NAMALWA (cell line): Measurements from ENCODE around the gene WSCD2.

Experiments
- DNase-seq: peaks from one replicate; pipeline ENCODE4 v3.0.0-alpha.2; 2015; ENCODE audit warnings: low spot score

Gene WSCD2

DNA sequence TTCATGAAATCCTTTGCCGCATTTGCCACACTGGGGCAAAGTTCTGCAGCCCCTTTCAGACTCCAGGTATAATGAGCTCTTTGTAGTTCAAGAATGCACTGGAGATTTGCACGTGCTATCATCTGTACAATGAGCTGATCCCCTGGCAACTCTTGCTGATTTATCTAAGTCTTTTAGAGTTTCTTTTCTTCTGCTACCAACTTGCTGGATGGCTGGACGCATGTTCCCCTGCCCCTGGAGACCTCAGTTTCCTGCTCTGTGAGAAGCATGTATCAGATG, 106.8 kb downstream of the WSCD2 start:
- no peak for DNase-seq

DNA sequence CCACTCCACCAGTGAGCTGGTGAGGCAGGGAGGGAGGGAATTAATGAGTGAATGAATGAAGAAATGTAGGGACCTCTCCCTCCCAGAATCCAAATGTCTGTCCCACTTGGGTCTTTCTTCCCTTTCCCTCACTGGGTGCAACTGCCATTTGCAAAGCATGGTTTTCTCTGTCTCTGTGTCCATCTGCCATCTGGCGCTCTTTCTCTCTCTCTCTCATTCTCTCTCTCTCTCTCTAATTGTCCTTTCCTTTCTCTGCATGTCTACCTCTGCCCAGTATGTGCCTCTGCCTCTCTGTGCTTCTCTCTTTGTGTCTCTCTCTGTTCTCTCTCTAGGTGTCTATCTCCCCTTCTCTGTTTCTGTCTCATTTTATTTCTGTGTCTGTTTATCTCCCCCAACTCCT, 107.3 kb downstream of the WSCD2 start:
- DNase-seq: no peak

DNA sequence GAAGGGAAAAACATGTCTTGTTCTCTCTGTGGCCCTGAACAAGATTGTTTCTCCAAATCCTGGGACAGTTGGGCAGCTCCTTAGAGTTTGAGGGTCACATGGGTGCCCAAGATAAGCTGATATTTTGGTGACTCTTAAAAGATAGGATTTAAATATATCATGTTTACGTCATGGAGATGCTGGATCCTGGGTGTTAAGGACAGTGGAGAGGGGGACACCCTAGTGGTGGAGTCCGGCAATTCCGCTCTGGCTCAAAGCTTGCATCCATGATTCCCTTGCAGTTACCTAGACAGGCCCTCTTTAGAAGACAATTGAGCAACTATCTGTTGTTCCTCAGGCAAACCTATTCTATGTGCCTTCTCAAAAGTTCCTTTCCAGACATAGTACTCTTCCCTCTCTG, 108.2 kb downstream of the WSCD2 start:
- peak; percentile 7 for DNase-seq

DNA sequence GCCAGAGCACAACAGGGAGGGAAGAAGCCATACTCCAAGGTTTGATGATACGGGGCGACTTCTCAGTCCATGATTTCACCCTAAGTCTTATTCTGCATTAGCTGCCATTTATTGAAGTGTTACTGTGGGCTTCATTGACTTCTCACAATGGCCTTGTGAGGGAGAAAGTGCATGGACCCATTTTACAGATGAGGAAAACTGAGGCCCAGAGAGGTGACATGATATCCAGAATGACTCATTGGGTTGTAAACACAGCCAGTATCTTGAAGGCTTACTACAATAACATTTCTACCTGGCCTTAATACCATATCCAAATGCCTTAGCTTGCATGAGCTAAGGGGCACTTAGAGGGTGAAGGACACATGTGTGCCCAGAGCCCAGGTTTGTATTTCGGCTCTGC, 109.4 kb downstream of the WSCD2 start:
- no peak for DNase-seq

DNA sequence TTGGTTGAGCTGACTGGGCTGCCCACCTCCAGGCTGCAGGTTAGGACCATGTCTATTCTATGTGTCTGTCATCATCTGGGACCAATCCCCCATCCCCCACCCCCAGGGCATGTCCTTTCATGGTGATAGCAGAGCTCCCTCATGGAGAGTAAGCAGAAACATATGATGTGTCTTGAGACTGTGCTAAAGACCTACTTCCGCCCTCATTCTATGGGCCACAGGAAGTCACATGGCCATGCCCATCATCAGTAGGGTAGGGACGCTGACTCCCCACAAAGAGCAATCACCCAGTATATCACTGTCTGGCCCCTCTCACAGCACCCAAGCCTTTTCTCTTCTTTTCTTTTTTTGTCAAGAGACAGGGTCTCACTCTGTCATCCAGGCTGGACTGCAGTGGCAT, 110.3 kb downstream of the WSCD2 start:
- no peak for DNase-seq

DNA sequence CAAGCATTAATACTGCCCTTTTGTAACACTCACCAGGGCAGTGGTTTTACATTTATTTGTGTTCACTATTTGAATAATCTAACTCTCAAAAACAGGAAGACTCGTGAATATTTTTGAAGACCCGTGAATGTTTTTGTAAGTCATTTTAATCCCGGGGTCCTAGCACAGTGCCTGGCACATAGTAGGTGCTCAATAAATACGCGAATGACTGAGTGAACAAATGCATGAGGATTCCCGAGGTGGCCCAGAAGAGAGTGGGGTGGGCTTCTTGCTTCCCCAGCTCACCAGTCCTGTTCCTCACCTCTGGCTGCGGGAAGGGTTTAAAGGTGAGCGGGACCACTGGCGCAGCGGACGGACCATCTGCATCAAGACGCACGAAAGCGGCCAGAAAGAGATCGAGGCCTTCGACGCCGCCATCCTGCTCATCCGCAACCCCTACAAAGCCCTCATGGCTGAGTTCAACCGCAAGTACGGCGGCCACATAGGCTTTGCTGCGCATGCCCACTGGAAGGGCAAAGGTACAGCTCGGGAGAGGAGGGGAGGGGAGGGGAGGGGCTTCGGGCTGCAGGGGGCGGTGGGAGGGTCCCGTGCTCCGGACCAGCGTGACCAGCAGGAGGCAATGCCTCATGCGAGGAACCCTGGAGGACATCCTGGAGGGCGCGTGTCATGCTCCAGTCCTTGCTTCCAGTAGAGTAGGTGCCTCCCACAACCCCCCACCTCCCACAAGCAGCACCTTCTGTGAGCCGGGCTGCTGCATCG, 111.1 kb downstream of the WSCD2 start:
- DNase-seq: no peak

DNA sequence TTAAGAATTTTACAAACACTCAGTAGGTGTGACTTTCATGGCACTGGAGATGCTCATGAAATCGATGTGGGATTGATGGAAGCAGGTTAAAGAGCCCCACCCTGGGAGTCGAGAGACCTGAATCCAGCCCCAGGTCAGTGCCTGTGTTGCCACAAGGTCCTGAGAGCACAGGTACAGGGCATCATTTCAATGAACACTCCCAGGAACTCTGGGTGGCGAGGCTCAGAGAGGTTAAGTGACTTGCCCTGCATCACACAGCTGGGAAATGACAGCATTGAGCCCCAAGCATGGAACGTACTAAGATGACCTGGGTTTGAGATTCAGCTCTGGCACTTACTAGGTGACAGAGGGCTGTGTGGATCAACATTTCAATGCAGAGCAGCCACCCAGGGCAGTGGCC, 111.8 kb downstream of the WSCD2 start:
- DNase-seq: no peak

DNA sequence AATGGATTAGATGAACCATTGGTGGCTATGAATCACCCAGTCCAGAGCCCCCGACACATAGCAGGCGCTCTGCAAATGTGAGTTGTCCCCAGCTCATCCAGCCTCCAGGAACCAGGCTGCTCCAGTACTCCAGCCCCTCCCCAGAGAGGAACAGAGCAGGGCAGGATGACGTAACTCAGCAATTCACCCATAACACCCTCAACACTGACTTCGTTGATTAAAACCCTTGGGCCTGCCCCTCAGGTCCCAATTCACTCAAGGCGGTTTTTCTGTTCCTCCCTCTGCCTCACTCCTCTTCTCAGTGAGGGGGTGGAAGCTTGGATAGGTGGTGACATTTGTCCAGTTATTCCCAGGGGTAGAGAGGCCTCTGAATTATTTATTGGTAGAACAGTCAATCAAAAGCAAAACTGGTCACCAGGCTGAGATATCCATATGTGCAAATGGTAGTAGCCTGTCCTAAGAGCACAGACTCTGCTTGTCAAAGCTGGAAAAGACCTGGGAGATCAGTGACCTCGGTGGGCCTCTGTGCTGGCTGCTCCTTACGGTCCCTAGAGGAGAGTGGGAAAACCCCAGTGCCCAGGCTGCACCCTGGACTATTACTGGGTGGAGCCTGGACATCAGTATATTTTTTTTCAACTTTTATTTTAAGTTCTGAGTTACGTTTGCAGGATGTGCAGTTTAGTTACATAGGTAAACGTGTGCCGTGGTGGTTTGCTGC, 113.1 kb downstream of the WSCD2 start:
- no peak for DNase-seq

DNA sequence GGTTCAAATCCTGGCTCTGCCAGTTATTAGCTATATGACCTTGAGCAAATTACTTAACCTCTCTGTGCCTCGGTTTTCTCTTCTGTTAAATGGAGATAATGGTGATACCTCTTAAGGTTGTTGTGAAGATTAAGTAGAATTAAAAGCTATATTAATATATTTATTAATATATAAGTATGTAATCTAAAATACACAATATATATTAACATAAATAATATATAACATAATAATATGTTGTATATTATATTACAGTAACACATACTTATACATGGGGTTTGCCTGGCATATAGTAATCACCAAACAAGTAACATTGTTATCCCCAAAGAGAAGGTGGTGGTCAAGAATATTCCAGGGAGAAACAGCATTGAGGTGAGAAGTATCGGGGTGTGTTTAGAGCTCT, 118.0 kb downstream of the WSCD2 start:
- no peak for DNase-seq

DNA sequence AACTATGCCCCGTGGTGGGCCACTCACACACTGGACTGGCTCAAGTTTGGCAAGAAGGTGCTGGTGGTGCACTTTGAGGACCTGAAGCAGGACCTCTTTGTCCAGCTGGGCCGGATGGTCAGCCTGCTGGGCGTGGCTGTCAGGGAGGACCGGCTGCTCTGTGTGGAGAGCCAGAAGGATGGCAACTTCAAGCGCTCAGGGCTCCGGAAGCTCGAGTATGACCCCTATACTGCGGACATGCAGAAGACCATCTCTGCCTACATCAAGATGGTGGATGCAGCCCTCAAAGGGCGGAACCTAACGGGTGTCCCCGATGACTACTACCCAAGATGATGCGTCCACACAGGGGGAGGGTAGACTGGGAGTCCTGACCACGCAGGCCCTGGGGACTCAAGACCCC, 118.9 kb downstream of the WSCD2 start:
- no peak for DNase-seq

DNA sequence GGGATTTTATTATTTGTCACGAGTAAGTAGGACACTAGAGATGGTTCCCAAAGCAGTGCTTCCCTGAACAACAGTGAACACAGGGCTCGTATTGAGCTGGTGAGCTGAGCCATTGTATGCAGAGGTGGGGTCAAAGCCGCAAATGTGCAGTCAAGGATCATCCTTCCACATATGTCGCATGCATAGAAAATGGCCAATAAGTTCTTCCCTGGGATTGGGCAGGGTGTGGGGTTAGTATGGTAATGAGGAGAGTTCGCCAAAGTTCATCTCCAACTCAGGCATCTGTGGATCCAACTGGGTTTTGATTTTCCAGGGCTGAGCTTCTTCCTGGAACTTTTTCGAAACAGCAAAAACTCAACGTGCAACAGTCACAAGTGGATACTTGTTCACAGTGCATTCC, 123.4 kb downstream of the WSCD2 start:
- DNase-seq: no peak

DNA sequence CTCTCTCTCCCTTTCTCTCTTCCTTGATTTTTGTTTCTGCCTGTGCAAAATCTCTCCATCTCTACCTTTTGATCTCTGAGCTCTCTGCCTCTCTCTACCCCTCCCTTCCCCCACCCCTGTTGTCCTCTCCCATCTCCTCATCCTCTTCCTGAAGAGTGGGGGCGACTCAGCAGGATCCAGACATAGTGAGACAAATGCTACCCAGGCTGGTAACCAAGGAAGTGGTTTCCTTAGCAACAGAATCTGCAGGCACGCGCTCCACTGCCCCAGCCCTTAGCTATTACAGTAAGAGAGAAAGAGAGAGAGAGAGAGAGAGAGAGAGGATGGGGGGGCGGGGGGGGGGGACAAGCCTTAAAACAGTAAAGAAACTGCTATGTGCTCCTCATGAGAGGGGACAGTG, 124.5 kb downstream of the WSCD2 start:
- DNase-seq: no peak

DNA sequence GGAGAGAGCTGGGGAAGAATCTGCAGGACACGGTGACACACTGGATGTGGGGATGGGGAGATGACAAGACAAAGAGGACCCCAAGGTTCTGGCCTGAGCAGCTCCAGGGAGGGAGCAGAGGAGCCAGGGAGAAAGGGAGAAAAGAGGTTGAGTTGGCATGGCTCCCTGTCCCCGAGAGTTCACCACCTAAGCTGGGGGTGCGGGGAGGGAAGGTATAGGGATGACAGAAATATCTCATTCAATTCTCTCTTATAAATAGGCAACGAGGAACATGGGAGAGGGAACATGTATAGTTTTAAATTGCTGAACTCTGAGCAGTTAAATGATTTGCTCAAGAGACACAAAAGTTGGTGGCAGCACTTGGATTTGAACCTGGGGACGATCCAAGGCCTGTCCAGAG, 124.9 kb downstream of the WSCD2 start:
- no peak for DNase-seq

DNA sequence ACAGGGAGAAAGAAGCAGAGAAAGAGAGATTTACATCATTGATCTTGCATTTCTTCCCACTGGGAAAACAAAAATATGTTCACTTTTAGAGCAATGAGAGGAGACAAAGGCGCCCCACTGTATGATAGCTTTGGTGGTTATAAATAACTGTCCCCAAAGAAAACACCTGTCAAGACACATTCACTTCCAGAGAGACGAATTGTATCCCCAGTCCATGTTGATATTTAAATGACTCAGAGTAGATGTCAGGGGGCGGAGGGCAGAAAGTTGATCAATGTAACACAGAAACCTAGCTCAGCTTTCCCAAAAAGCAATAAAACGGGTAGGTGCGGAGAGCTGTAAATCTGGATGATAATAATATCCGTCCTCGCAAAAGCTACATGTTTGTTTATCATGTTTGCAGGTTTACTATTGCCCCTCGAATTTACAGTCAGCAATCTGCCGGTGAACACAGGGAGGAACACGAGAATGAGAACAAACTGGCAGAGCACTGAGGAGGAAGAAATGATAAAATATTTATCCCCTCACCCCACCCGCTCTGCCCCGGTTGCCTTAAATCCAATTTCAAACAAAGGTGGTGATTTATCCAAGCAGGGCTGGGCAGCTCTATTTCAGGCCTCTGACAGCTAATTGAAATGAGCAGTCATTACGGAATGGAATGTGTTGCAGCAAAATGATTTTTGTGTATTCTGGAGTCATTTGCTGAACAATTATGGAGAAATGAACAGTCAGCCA, 125.6 kb downstream of the WSCD2 start:
- DNase-seq: no peak

DNA sequence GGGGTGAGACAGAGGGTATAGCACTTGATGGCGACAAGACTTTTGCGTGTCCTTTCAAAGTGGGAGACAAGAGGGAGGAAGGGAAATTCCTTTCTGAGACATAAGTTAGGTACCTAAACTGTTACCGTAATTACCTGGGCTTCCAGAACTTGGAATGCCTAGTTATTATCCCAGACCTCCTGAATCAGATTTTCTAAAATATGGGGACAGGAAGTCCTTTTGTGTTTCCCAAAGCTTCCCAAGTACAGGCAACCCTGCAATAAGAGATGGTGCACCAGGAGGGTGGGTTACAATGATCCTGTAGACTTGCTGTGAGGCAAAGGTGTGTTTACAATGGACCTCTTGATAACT, 126.1 kb downstream of the WSCD2 start:
- DNase-seq: no peak

DNA sequence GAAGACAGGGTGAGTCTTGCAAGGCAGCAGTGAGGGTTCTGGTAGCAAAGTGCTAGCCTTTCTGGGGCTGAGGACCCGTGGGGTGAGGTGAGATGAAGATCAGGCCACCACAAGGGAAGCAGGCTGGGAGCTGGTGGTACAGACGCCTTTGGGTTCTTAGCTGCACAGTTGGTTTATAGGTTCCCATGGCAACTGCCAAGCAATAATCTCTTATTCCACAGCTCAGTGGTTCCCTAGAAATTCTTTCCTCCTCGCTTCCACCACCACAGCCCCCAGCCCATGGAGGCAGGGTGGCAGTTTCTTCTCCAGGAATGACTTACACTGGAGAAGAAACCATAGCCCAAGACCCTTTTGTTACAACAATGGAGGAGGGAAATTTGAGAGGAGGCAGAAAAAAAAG, 127.9 kb downstream of the WSCD2 start:
- no peak for DNase-seq

DNA sequence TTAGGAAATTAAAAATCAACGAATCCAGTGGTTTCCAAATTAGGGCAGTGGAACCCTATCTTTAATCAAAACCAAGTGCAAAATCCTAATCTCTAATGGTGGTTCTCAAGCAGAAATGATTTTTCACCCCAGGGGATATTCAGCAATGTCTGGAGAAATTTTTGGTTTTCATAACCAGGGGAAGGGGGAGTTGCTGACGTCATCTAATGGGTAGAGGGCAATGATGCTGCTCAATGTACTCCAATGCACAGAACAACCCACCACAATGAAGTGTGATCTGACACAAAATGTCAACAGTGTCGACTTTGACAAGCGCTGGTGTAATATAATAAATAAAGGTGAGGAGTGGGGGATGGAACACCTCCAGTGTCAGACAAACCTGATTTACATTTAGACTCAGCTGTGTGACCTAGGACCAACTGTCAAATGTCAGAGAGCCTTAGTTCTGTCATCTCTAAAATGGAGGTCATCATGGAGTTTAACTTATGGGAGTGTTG, 128.6 kb downstream of the WSCD2 start:
- DNase-seq: no peak

DNA sequence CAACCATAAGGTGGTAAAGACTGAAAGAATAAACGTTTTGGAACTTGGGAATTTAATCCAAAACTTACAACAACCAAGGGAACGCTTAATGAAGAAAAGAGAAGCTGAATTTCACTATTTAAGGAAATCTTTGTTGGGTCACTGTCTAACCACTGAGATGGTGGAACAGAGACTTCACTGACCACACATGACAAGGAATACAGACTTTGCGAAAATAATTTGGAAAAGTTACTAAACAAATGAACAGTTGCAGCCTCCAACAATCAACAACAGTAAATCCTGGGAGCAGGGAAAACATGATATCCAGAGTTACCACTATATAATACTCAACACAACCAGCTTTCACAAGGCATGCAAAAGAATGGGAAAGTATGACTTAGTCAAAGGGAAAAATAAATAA, 131.0 kb downstream of the WSCD2 start:
- no peak for DNase-seq

DNA sequence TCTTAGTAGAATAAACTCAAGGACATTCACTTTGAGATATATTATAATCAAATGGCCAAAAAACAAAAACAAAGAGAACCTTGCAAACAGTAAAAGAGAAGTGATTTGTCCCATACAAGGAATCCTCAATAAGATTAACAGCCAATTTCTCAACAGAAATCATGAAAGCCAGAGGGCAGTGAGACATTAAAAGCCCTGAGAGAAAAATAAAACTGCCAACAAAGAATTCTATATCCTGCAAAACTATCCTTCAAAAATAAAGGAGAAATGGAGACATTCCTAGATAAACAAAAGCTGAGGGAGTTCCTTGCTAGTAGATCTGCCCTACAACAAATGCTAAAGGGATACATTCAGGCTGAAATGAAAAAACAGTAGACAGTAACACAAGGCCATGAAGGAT, 131.9 kb downstream of the WSCD2 start:
- no peak for DNase-seq

DNA sequence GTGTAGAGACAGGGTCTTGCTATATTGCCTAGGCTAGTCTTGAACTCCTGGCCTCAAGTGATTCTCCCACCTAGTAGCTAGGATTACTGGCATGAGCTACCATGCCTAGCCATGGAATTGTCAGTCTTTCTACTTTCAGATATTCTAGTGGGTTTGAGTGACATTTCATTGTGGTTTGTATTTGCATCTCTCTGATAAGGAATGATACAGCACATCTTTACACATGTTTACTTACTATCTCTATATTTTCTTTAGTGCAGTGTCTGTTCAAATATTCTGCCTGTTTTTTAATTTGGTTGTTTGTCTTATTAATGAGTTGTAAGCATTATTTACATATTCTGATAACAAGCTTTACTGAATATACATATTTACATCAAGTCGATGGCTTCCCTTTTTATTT, 136.4 kb downstream of the WSCD2 start:
- DNase-seq: no peak

DNA sequence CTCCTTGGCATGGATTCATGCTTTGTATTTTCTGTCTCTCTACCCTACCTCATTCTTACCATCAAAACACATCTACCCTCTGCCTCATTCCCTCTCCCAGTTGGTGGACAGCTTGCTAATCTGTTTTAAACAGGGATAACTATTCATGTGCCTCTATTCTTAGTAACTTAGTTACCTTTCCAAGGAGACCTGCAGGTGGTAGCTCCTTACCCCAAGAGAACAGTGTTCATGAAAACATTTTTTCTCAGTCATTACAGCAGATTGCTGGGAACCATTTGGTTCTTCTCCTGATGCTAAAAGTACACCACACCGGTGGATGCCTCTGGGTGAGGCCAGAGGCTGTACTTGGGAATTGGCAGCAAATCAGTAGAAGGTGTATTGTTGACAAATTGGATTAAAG, 137.0 kb downstream of the WSCD2 start:
- DNase-seq: no peak

DNA sequence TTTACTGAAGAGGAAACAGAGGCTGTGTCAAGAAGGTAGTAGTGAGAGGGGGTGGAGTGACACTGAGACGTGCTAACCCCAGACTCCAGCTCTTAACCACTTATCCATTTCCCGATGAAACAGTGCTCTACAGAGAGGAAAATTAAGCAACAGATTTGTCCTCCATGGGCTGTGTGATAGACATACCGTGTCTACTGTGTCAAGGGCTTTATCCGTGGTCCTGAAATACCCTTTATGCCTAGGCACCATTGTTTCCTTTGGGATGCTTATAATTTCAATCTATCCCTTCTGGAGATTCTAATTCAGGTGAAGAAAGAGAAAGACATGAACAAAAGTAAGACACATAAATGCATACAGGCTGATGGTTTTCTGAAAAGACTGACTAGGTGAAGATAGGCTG, 138.4 kb downstream of the WSCD2 start:
- no peak for DNase-seq

DNA sequence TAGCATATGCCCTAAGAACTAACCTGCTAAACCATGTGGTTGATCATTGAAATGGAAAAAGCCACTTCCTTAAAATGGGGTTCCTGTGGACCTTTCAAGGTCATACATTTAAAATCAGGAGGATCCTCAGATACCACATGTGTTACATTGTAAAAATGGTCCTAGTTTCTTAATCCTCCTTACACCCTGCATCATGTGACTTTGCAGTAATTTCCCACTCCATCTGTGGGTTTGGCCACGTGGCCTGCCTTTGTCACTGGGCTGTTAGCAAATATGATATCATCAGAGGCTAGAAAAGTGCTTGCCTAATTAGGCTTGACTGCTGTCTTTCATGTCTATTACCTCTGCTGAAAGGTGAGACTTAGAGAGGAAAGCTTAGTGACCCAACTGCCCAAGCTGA, 139.3 kb downstream of the WSCD2 start:
- DNase-seq: no peak

DNA sequence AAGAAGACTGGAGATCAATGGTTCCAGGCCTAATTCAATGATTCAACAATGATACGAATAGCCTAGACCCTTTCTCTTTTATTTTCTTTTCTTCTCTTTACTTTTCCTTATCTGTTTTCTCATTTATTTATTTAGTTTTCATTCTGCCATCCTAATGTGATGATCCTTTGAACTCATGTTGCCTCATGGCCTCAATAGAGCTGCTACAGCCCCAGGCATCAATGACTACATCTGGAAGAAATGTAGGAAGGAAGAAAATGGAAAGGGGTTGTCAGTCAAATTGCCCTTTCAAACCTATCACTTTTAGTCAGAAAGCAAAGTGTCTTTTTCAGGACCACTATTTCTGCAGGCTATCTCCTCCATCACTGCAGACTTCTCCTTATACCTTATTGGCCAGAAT, 140.1 kb downstream of the WSCD2 start:
- DNase-seq: no peak
